Adrenal gland (tissue), 5 donors: ENCODE results near the gene CRYGS.

Experiments used
- CTCF ChIP-seq, 6 experiments: fragments of 450-650 bp in 4 of 6; fragments of 200-600 bp in 2 of 6; sonication (generic) in 1 of 6; IDR thresholded peaks; 1 replicate in 5 of 6; 2 replicates in 1 of 6; pipeline versions ENCODE4 v1.5.1 to v1.8.0; 2016 to 2021; ENCODE audit warnings: antibody characterized with exemption in 6 of 6, mild to moderate bottlenecking in 2 of 6, moderate library complexity in 1 of 6
- POLR2A ChIP-seq, 2 donors: fragments of 450-650 bp; IDR thresholded peaks; one replicate each; pipeline ENCODE4 v1.6.1; 2017; ENCODE audit warnings: antibody characterized with exemption in 2 of 2, mild to moderate bottlenecking in 2 of 2, moderate library complexity in 1 of 2
- donor health status: DM: no; HTN: no; CAD: no.

GRCh38 chr3:186593862-186594261 is 49.7 kb upstream of the CRYGS start:
- TF ChIP-seq CTCF (IDR thresholded peaks at IDR 0.05) (no peak), POLR2A (IDR thresholded peaks at IDR 0.05) (no peak)
